Brain microvascular endothelial cell (primary cell): ENCODE results near the gene CLEC11A.

Source experiments
- DNase-seq: peaks from one replicate; pipeline ENCODE4 v3.0.0-alpha.2; 2020
- H3K27ac ChIP-seq: fragments of 250-450 bp; sonication (Bioruptor Pico); 2 replicates; pipeline ENCODE4 v1.5.1; 2020; ENCODE audit warnings: mild to moderate bottlenecking, moderate library complexity
- H3K27me3 ChIP-seq: fragments of 250-450 bp; sonication (Bioruptor Pico); replicated peaks from 2 replicates; pipeline ENCODE4 v1.5.1; 2020; ENCODE audit warnings: mild to moderate bottlenecking
- H3K36me3 ChIP-seq: fragments of 250-450 bp; sonication (Bioruptor Pico); replicated peaks from 2 replicates; pipeline ENCODE4 v1.5.1; 2020; ENCODE audit warnings: mild to moderate bottlenecking
- H3K4me3 ChIP-seq: 2 replicates; pipeline ENCODE4 v1.5.1; 2011; ENCODE audit warnings: low read depth, mild to moderate bottlenecking, control low read depth, low read length, moderate library complexity
- CTCF ChIP-seq: IDR thresholded peaks from 2 replicates; pipeline ENCODE4 v1.5.1; 2011; ENCODE audit warnings: low read depth, mild to moderate bottlenecking, moderate library complexity, low read length, control low read depth, inconsistent platforms; ENCODE audit errors: missing control alignments
- in situ Hi-C: cut with HindIII; loops from 2 replicates; pipeline ENCODE4 v1.10.0; 2017; ENCODE audit warnings: low sequenced_read_pairs, low pct_ligation_motif_present

Gene CLEC11A

GRCh38 chr19:50710094-50710493, 13.1 kb upstream of the CLEC11A start:
- in situ Hi-C loops, result no loop called here
- Histone ChIP-seq H3K27ac (no peak overlapping the region), H3K36me3 (no peaks in the 10 kb centered on the region), H3K4me3 (no peak overlapping the region), H3K27me3 (no peaks in the 10 kb centered on the region)
- TF ChIP-seq CTCF, result peak; percentile 8
- DNase-seq, result no peak

GRCh38 chr19:50710612-50711011, 12.6 kb upstream of the CLEC11A start:
- in situ Hi-C loops, result no loop called here
- H3K36me3 ChIP-seq, result no peaks in the 10 kb centered on the region
- no peak overlapping the region for H3K27ac ChIP-seq
- no peak for DNase-seq
- TF ChIP-seq CTCF, result no peak
- no peak overlapping the region for H3K4me3 ChIP-seq
- H3K27me3 ChIP-seq, result no peaks in the 10 kb centered on the region

- H3K27ac ChIP-seq, result no peak overlapping the region
- no peaks in the 10 kb centered on the region for H3K36me3 ChIP-seq
- in situ Hi-C loops, result no loop called here
- no peak for TF ChIP-seq CTCF
- H3K4me3 ChIP-seq, result no peak overlapping the region
- no peak for DNase-seq
- no peaks in the 10 kb centered on the region for H3K27me3 ChIP-seq
Observed at GRCh38 chr19:50711196-50711595, 12.0 kb upstream of the CLEC11A start.

GRCh38 chr19:50711805-50712204, 11.4 kb upstream of the CLEC11A start:
- Histone ChIP-seq H3K36me3 (no peaks in the 10 kb centered on the region), H3K27me3 (no peaks in the 10 kb centered on the region), H3K4me3 (no peak overlapping the region), H3K27ac (no peak overlapping the region)
- no peak for TF ChIP-seq CTCF
- in situ Hi-C loops, result no loop called here
- no peak for DNase-seq

- Histone ChIP-seq H3K36me3 (no peaks in the 10 kb centered on the region), H3K4me3 (no peak overlapping the region), H3K27ac (no peak overlapping the region), H3K27me3 (no peaks in the 10 kb centered on the region)
- no peak for TF ChIP-seq CTCF
- in situ Hi-C loops, result no loop called here
- no peak for DNase-seq
Observed at GRCh38 chr19:50712833-50713232, 10.3 kb upstream of the CLEC11A start.

GRCh38 chr19:50713556-50714236, 9.5 kb upstream of the CLEC11A start:
- in situ Hi-C loops, result no loop called here

More at GRCh38 chr19:50713556-50714236, 9.5 kb upstream of the CLEC11A start:
- no peaks in the 10 kb centered on the region for H3K27me3 ChIP-seq
- no peak overlapping the region for H3K27ac ChIP-seq
- DNase-seq, result no peak
- H3K4me3 ChIP-seq, result no peak overlapping the region
- TF ChIP-seq CTCF, result no peak
- no peaks in the 10 kb centered on the region for H3K36me3 ChIP-seq
